Right atrium auricular region (tissue), 2 donors: Measurements from ENCODE around the gene BACE2. TPM values are rescaled to one million over a fixed set of nuclear protein-coding genes. Genes with fewer than 3 reads are reported as not detected.
"Not testable (repeated sequence)": the region's sequence is repeated elsewhere in the genome, so short reads cannot be mapped to it uniquely, and the experiment has no call there.

Experiments
- DNase-seq: peaks from one replicate; pipeline ENCODE4 v3.0.0-alpha.2; 2019; ENCODE audit warnings: low spot score
- H3K27ac ChIP-seq, 2 donors: fragments of 200-600 bp; sonication (generic); 1 replicate in 1 of 2; 2 replicates in 1 of 2; pipeline ENCODE4 v1.5.1; 2016 to 2019
- H3K27me3 ChIP-seq, 2 donors: fragments of 200-600 bp; sonication (generic); one replicate each; pipeline versions ENCODE4 v1.5.1 to v1.6.0; 2017 to 2019
- H3K36me3 ChIP-seq: fragments of 200-600 bp; sonication (generic); one replicate; pipeline ENCODE4 v1.5.1; 2016
- H3K4me1 ChIP-seq, 2 donors: fragments of 200-600 bp; sonication (generic); one replicate each; pipeline versions ENCODE4 v1.5.1 to v1.6.0; 2017 to 2019
- H3K4me3 ChIP-seq, 2 donors: fragments of 200-600 bp; sonication (generic); 1 replicate in 1 of 2; 2 replicates in 1 of 2; pipeline ENCODE4 v1.5.1; 2017 to 2019; ENCODE audit warnings: mild to moderate bottlenecking in 1 of 2, moderate library complexity in 1 of 2
- H3K9me3 ChIP-seq, 2 donors: fragments of 200-600 bp; sonication (generic); one replicate each; pipeline ENCODE4 v1.5.1; 2019
- total RNA-seq, 2 donors: library from RNA; depleted of rRNA; stranded (reverse); fragments of >200 nt; gene quantifications; one replicate each; pipeline ENCODE4 v1.1.0, GENCODE V29; 2016
- TF ChIP-seq, protein P1 (sequence below), 2 donors: fragments of 200-600 bp; sonication (generic); IDR thresholded peaks; one replicate each; pipeline ENCODE4 v1.5.1; 2019; ENCODE audit warnings: antibody characterized with exemption in 2 of 2

Gene BACE2
- total RNA-seq, 2 donors from 2014 or later: 23.7 to 50.3 TPM

DNA sequence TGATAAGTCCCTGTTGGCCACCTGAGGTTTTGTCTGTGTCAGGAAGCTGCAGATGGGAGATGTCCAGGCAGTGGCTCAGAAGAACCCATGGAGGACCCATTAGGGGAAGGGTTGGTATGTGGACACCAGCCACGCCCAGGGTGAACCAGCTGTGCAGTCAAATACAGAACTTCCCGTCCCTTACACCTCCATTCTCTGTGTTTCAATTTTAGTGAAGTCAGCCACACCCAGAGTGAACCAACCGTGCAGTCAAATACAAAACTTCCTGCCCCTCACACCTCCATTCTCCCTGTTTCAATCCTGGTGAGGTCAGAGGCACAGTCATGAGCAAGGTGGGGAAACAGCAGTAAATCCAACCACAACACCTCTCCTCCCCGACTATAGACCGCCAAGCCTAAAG, 27.4 kb downstream of the BACE2 start:
- no peaks in the 10 kb centered on the region for H3K27me3 ChIP-seq
- no peaks in the 10 kb centered on the region for H3K9me3 ChIP-seq
- DNase-seq: no peak
- H3K4me1 ChIP-seq: peaks cover 0 to 12% of the 10 kb centered on the region in 2 donors
- no peaks in the 10 kb centered on the region for H3K36me3 ChIP-seq
- no peak overlapping the region for H3K4me3 ChIP-seq
- H3K27ac ChIP-seq: no peak overlapping the region
- TF ChIP-seq, protein P1, sequence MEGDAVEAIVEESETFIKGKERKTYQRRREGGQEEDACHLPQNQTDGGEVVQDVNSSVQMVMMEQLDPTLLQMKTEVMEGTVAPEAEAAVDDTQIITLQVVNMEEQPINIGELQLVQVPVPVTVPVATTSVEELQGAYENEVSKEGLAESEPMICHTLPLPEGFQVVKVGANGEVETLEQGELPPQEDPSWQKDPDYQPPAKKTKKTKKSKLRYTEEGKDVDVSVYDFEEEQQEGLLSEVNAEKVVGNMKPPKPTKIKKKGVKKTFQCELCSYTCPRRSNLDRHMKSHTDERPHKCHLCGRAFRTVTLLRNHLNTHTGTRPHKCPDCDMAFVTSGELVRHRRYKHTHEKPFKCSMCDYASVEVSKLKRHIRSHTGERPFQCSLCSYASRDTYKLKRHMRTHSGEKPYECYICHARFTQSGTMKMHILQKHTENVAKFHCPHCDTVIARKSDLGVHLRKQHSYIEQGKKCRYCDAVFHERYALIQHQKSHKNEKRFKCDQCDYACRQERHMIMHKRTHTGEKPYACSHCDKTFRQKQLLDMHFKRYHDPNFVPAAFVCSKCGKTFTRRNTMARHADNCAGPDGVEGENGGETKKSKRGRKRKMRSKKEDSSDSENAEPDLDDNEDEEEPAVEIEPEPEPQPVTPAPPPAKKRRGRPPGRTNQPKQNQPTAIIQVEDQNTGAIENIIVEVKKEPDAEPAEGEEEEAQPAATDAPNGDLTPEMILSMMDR (IDR thresholded peaks at IDR 0.05): no peak

DNA sequence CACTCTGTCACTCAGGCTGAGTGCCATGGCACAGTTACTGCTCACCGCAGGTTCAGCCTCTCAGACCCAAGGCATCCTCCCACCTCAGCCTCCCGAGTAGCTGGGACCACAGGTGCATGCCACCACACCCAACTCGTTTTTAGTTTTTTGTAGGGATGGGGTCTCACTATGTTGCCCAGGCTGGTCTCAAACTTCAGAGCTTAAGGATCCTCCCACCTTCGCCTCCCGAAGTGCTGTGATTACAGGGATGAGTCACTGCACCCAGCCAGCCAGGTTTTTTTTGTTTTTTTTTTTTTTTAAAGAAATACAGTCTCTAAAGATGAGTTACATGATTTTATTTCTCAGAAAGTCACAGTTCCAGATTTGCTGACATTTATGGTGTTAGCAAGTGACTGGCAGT, 29.0 kb downstream of the BACE2 start:
- TF ChIP-seq, protein P1 (IDR thresholded peaks at IDR 0.05): no peak

DNA sequence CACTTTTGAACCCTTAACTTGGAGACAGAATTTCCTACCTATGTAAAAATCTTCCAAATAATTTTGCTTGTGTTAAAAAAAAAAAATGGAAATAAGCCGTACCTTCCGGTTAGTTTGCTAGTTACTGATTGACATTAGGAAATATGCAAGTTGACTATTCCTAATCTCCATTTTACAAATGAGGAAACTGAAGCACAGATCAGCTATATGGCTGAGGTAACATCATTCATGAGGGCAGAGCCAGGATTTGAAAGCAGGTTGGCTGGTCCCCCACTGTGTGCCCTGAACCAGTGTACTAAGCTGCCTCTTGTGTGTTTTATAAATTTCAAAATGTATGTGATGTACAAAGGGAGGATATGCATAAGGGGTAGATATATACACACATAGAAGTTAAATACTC, 29.6 kb downstream of the BACE2 start:
- Histone ChIP-seq H3K27me3 (no peaks in the 10 kb centered on the region), H3K9me3 (no peaks in the 10 kb centered on the region), H3K36me3 (no peaks in the 10 kb centered on the region), H3K27ac (no peak overlapping the region), H3K4me3 (no peak overlapping the region), H3K4me1 (peaks cover 0 to 12% of the 10 kb centered on the region in 2 donors)
- TF ChIP-seq, protein P1 (IDR thresholded peaks at IDR 0.05): no peak
- no peak for DNase-seq

More for the DNA sequence above, 29.0 kb downstream of the BACE2 start:
- Histone ChIP-seq H3K27me3 (no peaks in the 10 kb centered on the region), H3K4me1 (peaks cover 0 to 12% of the 10 kb centered on the region in 2 donors), H3K27ac (no peak overlapping the region), H3K36me3 (no peaks in the 10 kb centered on the region), H3K4me3 (no peak overlapping the region), H3K9me3 (no peaks in the 10 kb centered on the region)
- no peak for DNase-seq

DNA sequence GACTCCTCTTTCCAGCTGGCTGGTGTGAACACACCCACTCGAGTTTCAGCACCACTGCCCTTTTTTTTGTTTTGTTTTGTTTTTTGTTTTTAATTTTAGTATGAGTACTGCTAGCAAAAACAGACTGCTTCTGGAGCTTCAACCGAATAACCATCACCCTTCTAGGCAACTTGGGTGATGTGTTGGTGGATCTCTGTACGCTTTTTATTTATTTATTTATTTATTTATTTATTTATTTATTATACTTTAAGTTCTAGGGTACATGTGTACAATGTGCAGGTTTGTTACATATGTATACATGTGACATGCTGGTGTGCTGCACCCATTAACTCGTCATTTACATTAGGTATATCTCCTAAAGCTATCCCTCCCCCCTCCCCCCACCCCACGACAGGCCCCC, 30.7 kb downstream of the BACE2 start:
- H3K4me3 ChIP-seq, H3K9me3 ChIP-seq, H3K27me3 ChIP-seq, H3K27ac ChIP-seq, DNase-seq, H3K36me3 ChIP-seq: not testable (repeated sequence)
- H3K4me1 ChIP-seq: peaks cover 0 to 12% of the 10 kb centered on the region in 2 donors

DNA sequence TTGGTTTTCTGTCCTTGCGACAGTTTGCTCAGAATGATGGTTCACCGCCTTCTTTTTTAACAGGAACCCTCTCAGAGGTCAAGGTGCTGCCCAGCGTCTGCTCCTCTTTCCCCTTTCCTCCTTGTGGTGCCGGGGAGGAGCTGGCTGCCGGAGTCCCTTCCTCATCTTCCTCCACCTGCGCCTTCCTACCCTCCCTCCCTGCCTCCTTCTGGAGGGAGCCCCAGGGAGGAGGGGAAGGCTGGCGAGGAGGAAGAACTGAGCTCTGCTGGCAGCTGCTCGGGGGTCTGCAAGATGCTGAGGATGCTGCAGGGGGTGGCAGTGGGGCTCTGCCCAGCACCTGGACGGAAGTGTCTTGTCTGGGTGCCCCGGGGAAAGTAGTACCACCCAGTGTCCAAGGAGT, 31.2 kb downstream of the BACE2 start:
- no peak for DNase-seq
- Histone ChIP-seq H3K27ac (no peak overlapping the region), H3K9me3 (no peaks in the 10 kb centered on the region)

DNA sequence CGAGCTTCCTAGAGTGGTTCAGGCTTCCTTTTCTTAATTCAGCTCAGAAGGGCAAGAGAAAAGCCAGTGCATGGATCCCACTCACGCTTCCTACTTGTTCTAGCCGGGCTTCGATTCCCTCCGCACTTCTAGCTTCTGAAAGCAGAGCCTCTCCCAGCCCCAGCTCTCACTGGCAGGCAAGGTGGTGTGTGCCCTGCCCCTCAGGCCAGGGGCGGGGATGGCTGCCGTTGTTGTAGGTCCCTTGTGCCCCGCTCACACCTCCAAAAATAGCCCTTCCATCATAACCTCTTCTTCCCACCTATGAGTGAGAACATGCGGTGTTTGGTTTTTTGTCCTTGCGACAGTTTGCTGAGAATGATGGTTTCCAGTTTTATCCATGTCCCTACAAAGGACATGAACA, 31.6 kb downstream of the BACE2 start:
- Histone ChIP-seq H3K27me3 (no peaks in the 10 kb centered on the region), H3K4me3 (no peak overlapping the region), H3K36me3 (no peaks in the 10 kb centered on the region), H3K9me3 (no peaks in the 10 kb centered on the region), H3K4me1 (peaks cover 0 to 12% of the 10 kb centered on the region in 2 donors), H3K27ac (no peak overlapping the region)
- TF ChIP-seq, protein P1 (IDR thresholded peaks at IDR 0.05): no peak
- no peak for DNase-seq

More for the DNA sequence above, 31.2 kb downstream of the BACE2 start:
- H3K4me3 ChIP-seq: no peak overlapping the region
- no peaks in the 10 kb centered on the region for H3K27me3 ChIP-seq
- TF ChIP-seq, protein P1 (IDR thresholded peaks at IDR 0.05): no peak
- H3K36me3 ChIP-seq: no peaks in the 10 kb centered on the region
- peaks cover 0 to 12% of the 10 kb centered on the region in 2 donors for H3K4me1 ChIP-seq
